ENCODE measurements around the gene IGF2.
A peak's percentile ranks its signal among the peaks of the same experiment; 100 is the strongest.

The IGF2 gene

GRCh38 chr11:2102132-2102882 lies 36.9 kb downstream of the IGF2 start:
- no peak for DNase-seq

DNA sequence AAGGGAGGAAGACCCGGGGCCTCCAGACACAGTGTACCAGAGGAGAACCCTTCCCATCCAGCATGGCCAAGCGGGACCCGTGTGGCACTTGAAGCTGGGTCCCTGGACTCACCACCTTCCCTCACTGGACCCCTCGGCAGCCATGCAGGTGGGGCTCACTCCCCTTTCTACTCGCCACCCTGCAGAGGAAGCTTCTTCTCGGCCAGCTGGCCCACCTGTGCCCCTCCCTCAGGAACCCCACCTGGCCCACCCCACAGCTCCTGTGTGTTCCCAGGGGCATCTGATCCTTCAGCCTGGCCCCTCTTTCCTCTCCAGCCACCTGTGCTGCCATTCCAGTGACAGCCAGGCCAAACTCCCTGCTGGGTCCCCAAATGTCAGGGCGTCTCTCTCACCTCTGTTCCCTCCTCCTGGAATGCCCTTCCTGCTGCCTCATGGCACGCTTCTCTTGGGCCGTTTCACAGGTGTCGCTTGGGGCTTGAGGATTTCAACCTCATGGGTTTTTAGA lies 38.0 kb downstream of the IGF2 start:
- no peak for DNase-seq

- DNase-seq = no peak
Measured at GRCh38 chr11:2100361-2101170, 38.6 kb downstream of the IGF2 start.

- no peak for DNase-seq
Measured at GRCh38 chr11:2099516-2100349, 39.5 kb downstream of the IGF2 start.

DNA sequence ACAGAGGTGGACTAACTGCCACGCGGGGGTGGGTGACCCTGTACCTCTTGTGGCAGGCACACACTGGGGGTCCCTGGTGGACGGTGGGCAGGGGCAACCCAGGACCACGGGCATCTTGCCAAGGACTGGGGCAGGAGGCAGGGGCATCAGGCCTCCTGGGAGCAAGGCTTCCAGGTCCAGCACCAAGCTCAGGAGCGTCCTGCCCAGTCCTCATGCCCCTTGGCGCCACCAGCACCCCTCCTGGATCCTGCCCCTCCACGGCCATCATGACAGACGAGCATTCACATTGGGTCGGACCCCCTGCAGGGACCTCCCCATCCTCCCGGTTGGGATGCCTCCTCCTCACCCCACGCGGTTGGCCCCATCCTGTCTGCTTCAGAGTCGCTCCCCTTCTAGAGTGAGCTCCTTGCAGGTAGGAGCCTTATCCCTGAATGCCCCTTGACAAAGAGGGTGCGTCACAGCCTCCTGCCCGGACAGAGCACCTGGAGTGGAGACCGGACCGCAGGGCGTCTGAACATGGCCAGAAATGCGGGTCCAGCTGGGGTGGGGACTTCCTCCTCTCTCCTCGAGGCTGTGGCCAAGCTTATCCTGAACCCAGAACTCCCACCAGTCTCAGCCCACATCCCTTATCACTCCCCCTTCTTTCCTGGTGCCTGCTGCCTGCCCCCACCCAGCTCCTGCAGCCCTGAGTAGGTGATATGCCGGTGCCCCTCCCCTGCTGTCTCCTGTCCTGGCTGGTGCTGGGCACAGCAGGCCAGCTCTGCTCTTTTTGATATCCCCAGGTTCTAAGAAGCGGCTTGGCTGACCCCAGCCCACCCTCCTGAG lies 40.3 kb downstream of the IGF2 start:
- DNase-seq = no peak

DNA sequence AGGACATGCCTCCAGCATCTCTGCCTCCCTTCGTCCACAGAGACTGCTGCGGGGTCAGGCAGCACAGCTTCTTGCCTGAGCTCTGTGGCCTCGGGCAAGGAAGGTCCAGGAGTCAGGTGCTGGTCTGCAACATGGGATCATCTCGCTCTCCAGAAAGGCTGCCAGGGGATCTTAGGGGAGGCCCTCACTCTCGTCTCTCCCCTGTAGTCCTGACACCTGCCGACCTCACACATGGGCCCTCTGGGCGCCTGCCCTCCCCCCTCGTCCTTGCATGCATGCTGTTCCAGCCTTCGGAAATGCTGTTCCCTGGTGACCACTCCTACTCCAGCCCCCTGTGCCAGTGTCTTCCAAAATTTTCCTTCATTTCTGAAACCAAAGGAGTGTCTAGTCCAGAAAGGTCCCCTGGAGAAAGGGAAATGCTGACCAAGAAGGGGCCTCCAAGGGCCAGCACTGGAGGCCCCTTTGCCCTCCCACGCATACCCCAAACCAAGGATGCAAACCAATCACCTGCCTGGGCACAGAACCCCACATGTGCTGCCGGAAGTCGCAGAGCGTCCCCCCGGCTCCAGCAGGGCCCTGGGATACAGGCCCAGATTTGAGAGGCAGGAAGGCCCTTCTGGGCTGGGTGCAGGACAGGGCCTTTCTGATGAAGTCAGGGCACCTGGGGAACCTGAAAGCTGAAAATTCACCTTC lies 41.0 kb downstream of the IGF2 start:
- no peak for DNase-seq

- DNase-seq = peak; percentile 75
Measured at GRCh38 chr11:2097356-2097997, 41.7 kb downstream of the IGF2 start.

DNA sequence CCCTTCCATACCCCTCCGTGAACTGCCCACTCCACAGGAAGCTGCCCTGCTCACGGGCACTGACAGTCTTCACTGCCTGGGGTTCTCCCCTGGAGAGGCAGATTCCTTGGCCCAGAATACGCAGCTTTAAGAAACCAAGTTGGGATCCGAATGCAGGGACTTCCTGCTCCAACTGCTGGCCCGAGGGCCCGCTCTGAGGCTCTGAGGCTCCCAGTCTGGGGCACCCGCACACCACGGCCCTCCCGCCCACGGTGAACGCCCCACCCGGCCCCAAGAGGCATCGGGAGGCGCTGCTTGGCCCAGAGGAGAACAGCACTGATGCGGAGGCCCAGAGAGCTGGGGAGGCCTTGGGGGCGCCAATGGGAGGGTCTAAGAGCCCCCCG lies 42.3 kb downstream of the IGF2 start:
- peak; percentile 35 for DNase-seq

GRCh38 chr11:2096011-2096918 lies 42.9 kb downstream of the IGF2 start:
- DNase-seq = no peak

DNA sequence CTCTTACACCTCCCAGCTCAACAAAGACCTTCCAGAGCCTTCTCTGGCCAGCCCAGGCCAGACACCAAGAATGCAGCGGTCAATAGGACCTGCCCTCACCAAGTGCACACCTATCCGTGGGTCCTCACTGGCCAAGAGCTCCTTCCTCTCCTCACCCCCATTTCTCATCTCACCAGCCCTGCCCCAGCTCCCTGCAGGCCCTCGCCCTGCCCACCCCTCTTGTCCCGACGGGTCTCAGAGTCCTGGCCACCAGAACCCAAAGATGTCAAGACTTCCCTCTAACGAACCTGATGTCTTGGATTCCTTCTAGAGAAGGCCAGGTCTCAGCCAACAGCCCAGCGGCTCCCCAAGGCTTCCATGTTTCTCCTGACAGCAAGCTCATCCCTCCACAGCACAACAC lies 43.6 kb downstream of the IGF2 start:
- no peak for DNase-seq

DNA sequence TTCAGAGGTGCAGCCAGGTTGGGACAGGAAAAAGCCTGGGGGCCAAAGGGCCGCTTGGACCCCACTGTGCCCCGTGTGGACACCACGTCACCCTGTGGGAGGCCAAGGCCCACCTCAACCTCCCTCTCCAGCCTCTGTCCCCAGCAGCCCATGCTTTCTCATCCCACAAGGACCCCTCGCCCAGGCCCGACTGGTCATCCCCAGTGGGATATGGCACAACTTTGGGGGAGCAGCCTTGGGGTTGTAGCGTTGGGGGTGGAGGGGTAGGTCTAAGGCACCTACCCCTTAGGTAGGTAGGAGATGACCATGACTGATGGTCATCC lies 44.0 kb downstream of the IGF2 start:
- DNase-seq = no peak

GRCh38 chr11:2094354-2095197 lies 44.6 kb downstream of the IGF2 start:
- DNase-seq = no peak

DNA sequence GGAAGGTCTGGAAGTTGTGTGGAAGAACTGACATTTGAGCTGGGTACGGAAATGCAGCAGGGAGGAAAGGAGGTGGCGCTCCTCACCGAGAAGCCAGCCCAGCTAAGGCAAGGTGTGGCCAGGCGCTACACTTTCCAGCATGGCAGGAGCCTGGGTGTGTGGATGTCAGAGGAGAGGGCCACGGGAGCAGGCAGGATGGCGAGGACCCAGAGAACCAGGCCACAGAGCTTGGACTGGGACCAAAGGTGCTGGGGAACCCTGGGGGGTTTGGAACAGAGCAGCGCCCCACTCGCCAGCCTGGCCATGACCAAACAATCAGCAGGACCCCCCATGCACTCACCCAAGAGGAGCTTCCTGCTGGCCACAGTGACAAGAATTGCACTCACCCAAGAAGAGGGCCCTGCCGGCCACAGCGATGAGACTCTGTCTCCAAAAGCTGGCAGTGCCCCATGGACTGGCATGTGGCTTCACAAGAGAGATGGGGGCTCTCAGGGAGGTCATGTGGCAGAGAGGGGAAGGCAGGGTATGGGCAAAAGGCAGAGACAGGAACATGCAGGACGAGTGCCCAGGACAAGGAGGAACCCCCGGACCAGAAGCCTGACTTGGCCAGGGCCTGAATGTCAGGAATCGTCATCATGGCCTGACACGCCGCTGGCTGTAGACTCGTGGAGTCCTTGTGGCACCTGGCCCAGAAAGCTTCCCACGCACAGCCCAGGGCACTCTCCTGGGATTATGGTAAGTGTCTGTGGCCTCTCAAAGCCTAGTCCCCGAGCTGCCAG lies 45.4 kb downstream of the IGF2 start:
- no peak for DNase-seq

DNA sequence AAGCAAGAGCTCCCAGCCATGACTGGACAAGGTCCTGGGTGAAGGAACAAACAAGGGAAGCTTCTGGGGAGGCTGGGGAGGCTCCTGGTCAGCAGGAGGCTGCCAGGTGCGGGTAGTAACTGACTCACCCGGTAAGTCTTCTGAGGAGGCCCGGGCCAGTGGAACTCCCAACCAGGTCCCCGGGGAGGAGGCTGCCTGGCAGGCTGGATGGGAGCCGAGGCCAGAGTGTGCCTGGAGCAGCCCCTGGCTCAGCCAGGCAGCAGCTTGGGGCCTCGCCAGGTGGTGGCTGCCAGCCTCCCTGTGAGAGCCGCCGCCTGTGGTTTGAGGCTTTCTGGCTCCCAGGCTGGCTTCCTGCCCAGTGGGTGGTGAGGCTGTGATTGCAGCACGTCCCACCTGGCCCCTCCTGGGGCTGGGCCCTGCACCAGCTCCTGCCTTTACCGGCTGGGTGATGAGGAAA lies 46.2 kb downstream of the IGF2 start:
- no peak for DNase-seq

DNA sequence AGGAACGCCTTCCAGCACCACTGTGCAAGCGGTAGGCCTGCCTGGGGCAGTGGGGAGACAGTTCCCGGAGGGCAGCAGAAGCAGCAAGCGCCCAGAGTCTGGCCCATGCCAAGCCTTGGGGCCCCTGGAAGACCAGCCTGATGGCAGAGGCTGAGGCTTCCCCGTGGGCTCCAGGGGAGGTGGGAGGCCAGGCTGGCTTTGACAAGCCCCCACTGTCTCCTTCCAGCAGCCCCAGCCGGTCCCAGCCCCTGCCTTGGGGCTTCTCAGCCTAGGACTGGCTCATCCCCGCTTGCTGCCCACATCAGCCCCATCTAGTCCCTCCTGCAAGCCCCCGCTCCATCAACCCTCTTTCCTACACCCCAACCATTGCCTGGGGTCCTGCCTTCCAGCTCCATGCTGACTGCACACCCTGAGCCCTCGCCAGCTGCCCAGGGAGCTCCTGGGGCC lies 46.7 kb downstream of the IGF2 start:
- DNase-seq = no peak

DNA sequence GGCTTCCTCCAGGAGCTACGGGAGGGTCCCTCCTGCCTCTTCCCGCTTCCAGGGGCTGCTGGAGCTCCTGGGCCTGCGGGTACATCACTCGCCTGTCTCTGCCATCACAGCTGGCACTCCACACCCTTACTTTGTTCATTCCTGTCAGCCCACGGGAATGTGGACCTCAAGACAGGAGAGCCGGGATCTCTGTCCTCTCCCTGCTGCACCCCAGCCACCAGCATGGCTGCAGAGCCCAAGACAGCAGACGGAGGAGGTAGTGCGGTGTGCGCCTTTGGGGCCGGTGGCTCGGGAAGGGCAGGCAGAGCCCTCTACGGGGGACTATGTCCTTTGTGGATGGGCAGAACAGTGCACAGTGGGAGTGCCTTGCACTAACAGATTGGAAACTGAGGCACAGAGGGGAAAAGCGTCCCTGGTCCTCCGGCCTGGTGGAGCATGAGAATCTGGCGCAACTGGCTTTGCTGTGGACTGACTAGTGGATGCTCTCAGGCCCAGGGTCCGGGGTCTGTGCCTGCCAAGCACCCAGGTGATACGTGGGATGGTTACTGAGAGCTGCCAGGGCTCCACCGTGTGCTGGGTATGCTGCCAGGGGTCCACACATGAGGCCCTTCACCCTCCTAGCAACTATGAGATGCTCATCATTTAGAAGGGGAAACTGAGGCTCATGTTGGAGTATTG lies 47.3 kb downstream of the IGF2 start:
- DNase-seq = no peak

GRCh38 chr11:2091112-2091746 lies 48.0 kb downstream of the IGF2 start:
- DNase-seq = no peak

Measured in retina (tissue), 1 donor.